GM19395 (cell line): ENCODE data around the gene LDLRAD3.

Source experiments
- ATAC-seq: cut with Tn5 transposase; IDR thresholded peaks from one replicate; pipeline ENCODE4 v1.9.1; 2021; ENCODE audit warnings: mild to moderate bottlenecking, moderate library complexity; ENCODE audit not compliant: unreplicated experiment

Gene LDLRAD3

GRCh38 chr11:36150986-36151385 lies 207.1 kb downstream of the LDLRAD3 start:
- no peak for ATAC-seq

GRCh38 chr11:36151933-36152580 lies 208.2 kb downstream of the LDLRAD3 start:
- no peak for ATAC-seq

GRCh38 chr11:36153551-36153950 lies 209.7 kb downstream of the LDLRAD3 start:
- no peak for ATAC-seq

- ATAC-seq: no peak
These were observed 211.3 kb downstream of the LDLRAD3 start for GRCh38 chr11:36155124-36155561.

- ATAC-seq: no peak
These were observed 211.9 kb downstream of the LDLRAD3 start for GRCh38 chr11:36155770-36156160.

- no peak for ATAC-seq
These were observed 212.4 kb downstream of the LDLRAD3 start for GRCh38 chr11:36156161-36156816.

GRCh38 chr11:36156817-36157519 lies 213.1 kb downstream of the LDLRAD3 start:
- no peak for ATAC-seq

GRCh38 chr11:36160091-36160490 lies 216.2 kb downstream of the LDLRAD3 start:
- no peak for ATAC-seq

GRCh38 chr11:36161572-36161971 lies 217.7 kb downstream of the LDLRAD3 start:
- ATAC-seq: no peak

- no peak for ATAC-seq
These were observed 218.4 kb downstream of the LDLRAD3 start for GRCh38 chr11:36162006-36162882.

GRCh38 chr11:36162883-36163434 lies 219.1 kb downstream of the LDLRAD3 start:
- no peak for ATAC-seq

- ATAC-seq: no peak
These were observed 220.8 kb downstream of the LDLRAD3 start for GRCh38 chr11:36164506-36165250.

- no peak for ATAC-seq
These were observed 221.9 kb downstream of the LDLRAD3 start for GRCh38 chr11:36165621-36166397.

GRCh38 chr11:36167073-36167472 lies 223.2 kb downstream of the LDLRAD3 start:
- no peak for ATAC-seq

GRCh38 chr11:36167729-36168128 lies 223.9 kb downstream of the LDLRAD3 start:
- no peak for ATAC-seq

- no peak for ATAC-seq
These were observed 234.0 kb downstream of the LDLRAD3 start for GRCh38 chr11:36177836-36178235.

GRCh38 chr11:36186340-36187175 lies 242.7 kb downstream of the LDLRAD3 start:
- ATAC-seq: no peak

- no peak for ATAC-seq
These were observed 243.8 kb downstream of the LDLRAD3 start for GRCh38 chr11:36187622-36188021.
